ENCODE data around the gene NBPF9.
"Not testable (repeated sequence)": the region's sequence is repeated elsewhere in the genome, so short reads cannot be mapped to it uniquely, and the experiment has no call there.

DNA sequence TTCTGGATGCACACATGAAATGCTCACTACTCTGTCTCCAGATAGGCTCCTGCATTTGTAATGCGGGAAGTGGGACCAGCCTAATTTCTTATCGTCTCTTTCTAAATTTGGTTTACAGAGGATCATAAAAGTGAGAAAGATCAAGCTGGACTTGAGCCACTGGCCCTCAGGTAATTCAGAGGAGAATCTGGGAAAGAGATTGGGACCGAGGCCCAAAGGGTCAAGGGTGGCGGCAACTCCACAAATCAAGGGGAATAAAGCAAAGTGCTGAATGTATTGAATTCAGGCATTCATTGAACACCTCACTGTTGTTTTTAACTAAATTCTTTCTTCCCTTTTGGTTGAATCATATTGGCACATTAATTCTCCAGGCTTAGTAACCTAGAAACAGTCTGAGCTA, 95.0 kb downstream of the NBPF9 start:
- TF ChIP-seq, protein P1, sequence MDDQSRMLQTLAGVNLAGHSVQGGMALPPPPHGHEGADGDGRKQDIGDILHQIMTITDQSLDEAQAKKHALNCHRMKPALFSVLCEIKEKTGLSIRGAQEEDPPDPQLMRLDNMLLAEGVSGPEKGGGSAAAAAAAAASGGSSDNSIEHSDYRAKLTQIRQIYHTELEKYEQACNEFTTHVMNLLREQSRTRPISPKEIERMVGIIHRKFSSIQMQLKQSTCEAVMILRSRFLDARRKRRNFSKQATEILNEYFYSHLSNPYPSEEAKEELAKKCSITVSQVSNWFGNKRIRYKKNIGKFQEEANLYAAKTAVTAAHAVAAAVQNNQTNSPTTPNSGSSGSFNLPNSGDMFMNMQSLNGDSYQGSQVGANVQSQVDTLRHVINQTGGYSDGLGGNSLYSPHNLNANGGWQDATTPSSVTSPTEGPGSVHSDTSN (IDR thresholded peaks at IDR 0.05): not testable (repeated sequence)
- TF ChIP-seq CTCF (IDR thresholded peaks at IDR 0.05); RCOR1 (IDR thresholded peaks at IDR 0.05; ENCODE audit: low read length); GABPA (IDR thresholded peaks at IDR 0.05; ENCODE audit: low read depth): not testable (repeated sequence)

Data from SK-N-SH (cell line).